ENCODE data around the gene INPP5B.

INPP5B gene

DNA sequence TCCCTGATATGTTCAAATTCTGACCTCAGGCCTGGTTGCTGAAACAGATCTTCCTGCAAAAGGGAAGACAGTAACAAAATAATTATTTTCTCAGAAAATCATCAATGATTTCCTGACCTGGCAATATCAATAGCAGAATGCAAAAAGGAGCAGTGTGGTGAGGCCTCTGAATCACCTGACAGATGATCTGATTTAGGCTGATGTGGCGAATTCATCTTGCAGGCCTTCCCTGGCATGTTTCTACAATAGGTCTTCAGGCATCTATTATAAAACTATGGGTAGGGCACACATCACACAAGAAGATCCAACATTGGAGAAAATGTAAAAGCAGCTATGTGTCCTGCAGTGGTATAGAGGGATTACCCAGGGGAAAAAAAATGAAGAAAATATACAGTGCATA lies 80.4 kb downstream of the INPP5B start:
- no peak for DNase-seq

DNA sequence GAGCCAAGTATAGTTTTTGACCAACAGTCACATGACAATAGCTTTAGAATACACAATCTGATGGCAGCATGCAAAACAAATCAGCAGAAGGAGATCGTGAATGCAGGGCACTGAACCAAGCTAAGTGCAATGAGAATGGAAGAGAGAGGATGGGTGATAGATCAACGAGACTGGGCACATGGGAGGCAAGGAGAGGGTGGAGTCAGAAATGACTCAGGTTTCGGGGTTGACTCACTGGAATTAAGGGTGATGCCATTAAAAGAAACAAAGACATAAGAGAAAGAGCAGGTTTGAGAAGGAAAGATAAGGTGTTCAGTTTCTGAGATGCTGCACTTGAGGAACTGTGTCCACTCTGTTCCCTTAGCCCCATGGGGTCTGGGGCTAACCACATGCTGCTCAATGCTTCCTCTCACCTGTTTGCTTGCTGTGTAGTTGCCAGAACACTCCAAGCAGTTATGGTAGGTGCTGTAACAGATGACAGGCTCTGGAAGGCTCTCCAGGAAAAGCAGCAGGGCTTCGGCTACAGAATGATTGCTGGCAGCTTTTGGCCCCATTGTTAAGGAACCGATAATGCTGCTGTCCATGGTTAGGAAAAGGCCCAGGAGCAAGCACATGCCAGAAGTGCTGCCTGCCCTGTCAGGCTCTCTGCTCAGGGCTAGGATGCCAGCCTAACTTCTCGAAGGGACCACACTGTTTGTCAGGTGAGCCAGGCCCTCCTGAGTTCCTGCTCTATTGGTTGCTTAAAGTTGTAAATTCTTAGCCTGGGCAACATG lies 81.3 kb downstream of the INPP5B start:
- no peak for DNase-seq

DNA sequence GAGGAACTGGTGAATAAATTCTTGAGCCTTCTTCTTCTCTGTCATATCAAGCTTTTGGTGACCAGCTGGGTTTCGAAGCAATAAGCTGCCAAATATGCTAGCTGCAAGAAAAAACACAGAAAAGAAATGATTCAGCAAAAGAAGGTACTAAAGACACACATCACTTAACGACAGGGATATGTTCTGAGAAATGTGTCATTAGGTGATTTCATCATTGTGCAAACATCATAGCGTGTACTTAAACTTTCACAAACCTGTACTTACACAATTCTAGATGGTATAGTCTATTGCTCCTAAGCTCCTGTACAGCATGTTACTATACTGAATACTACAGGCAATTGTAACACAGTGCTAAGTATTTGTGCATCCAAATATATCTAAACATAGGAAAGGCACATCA lies 84.5 kb downstream of the INPP5B start:
- no peak for DNase-seq

DNA sequence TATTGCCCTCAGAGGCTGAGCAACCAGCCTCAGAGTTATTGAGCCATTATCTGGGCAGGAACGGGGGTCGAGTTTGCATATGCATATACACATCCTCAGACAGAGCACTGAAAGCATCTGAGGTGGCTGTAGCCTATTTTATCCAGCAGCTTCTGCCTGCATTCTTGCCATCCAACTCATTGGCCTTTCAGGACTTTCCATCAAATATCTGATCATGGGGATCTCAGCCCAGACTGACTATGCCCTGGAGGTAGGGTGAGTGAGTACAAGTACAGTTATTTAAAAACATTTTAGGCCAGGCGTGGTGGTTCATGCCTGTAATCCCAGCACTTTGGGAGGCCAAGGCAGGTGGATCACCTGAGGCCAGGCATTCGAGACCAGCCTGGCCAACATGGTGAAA lies 85.7 kb downstream of the INPP5B start:
- DNase-seq, result no peak

DNA sequence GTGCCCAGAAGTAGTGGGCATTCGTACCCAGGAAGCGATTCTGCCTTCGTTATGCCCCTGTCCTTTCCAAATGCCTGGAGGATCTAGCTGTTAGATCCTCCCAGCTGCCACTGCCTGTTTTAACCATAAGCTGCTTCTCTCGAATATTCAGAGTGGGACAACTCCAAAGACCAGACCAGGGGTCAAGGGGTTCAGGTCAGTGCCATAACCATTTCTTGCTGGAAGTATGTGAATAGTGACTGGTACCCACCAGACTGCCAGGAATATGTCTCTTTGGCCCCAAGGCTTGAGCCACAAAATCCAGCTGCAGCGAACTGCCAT lies 86.5 kb downstream of the INPP5B start:
- no peak for DNase-seq

DNA sequence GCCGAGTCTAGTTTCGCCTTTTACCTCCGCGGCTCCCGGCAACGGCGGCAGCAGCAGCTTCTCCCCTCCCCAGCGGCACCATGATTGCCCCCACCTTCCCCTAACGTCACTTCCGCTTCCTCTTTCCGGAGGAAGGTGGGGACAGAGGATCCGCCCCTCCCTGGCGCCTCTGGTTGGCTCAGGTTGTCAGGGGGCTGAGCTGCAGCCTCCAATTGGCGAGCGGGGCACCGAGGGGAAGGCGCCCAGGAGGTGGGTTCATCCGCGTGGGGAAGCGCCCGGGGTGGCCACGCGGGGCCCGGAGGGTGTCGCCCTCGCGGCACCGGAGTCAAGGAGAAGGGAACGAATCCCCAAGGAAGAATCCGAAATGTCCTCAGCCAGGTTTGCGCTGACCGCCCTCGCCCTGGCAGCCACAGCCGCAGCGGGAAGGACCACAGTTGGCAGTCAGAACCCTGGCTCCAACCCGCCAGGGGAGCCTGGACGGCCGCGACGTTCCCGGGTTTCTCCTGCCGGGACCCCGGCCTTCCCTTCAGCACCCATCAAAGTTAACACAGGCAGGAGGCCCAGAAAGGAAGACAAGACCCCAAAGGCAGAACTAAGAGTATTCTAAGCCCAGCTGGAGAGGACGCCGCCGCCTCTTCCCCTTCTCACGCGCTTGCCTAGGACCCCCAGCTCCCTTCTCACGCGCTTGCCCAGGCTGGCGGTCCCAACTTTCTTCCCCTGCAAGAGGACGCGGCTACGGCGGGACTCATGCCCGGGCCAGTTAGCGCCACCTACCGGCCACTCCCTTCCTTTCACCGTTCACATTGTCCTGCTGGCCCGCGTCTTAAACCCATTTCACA lies 87.1 kb downstream of the INPP5B start, which contains the start of gene MTF1:
Gene MTF1 (minus strand): TSS at position 86 of the 839 bp plus-strand sequence. CDS start 1,934 bp downstream, outside the sequence.
- peak; percentile 98 to 99 for DNase-seq

DNA sequence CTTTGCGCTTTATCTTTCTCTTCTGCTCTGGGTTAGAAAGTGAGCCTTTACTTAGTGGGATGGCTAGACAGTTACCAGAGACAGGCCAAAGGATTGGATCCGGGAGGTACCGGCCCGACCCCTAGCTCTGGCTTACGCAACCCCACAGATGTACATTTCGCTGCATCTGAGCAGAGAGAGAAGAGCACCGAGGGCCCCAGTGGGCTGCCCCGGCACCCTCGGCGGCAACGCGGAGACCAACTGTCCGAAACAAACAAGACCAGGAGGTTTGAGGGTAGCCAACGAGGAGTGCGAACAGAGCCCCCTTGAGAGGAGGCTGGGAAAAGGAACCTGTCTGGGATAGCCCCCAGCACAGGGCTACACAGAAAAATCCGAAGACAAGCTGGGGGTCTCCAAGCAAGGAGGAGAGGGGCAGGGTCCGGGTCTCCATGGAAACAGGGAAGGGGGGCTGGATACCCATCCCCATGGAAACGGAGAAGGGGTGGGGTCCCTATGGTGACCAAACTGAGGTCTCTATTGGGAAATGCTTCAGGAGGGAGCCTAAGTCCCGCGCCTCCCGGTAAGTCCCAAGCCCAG lies 87.8 kb downstream of the INPP5B start:
- DNase-seq, result peak in 1 of 2 donors; percentile 56

DNA sequence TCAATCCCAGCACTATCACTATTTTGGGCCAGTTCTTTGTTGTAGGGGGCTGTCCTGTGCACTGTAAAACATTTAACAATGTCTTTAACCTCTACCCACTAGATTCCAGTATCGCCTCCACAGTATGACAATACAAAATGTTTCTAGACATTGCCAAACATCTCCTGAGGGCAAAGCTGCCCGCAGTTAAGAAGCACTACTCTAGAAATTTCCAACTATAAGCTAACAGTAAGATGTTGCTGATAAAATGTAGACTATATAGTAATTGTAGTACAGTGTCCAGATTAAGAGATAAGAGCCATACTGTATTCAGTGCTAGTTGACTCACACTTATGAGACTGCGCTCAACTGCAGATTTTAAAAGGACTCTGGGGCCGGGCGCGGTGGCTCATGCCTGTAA lies 92.4 kb downstream of the INPP5B start:
- DNase-seq, result no peak

DNA sequence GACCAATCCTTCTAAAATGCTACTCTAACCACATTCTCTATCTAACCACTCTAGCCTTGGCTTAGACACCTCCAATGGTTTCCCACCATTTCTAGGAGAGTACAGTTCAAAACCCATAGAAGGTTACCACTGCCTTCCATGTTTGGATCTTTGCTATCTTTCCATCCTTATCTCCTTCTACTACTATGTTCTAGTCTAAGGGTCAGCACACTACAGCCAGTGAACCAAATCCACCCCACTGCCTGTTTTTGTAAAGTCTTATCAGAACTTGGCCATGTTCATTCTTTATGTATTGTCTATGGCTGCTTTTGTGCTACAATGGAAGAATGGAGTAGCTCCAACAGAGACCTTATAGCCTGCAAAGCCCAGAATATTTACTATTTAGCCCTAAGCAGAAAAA lies 93.7 kb downstream of the INPP5B start:
- no peak for DNase-seq

DNA sequence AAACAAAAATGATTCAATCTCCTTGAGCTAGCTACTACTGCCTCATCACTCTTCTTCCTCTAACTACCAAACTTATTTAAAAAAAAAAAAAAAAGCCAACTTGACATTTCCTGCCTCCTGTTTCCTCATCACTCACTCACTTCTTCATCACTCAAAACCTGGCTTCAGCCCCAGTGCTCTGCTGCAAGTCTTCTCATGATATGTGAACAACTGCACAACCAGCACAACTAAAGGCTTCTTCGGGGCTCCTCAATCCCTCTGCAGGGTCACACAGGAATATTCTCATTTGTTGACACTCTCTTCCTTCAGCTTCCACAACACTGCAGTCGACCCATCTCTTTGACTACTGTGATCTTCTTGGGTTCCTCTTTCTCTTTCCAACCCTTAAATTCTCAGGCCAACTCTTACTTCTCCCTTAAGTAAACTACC lies 95.1 kb downstream of the INPP5B start:
- DNase-seq, result peak; percentile 57 to 60

DNA sequence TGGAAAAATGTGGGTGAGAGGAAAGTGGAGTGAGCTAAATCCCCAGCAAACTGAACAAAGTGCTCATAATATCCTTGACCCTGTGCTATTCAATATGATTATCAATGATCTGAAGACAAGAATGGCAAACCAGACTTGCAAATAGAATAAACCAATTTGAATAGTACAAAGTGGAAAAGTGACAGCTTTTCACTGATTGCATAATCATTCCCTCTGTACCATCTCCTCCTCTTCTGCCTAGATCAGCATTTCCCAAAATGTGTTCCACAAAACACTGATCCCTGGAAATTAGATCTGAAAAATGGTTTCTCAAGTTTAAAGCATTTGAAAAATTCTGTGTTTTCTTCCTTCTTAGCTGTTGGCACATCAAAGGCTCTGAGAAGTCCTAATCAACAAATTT lies 95.6 kb downstream of the INPP5B start:
- DNase-seq, result peak in 1 of 2 donors; percentile 26

DNA sequence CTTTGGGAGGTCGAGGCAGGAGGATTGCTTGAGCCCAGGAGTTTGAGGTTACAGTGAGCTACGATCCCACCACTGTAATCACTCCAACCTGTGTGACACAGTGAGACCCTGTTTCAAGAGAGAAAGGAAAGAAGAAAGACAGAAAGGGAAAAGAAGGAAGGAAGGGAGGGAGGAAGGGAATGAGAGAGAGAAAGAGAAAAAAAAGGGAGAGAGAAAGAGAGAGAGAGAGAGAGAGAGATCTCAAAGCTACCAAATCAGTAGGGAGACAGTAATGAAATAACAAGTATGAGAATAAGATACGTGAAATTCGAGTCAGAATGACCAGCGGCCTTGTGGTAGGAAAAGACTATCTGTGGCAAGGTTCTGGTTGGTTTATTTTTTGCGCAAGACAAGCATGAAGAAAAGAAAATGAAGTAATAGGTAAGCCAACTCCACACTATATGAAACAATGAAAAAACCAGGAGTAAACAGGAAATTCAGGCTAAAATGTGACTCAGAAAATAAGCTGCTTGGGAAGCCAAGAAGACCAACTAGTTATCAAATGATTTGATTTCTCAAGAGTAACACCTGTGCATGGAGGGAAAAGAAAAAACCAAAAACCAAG lies 96.4 kb downstream of the INPP5B start:
- peak; percentile 82 to 85 for DNase-seq

DNA sequence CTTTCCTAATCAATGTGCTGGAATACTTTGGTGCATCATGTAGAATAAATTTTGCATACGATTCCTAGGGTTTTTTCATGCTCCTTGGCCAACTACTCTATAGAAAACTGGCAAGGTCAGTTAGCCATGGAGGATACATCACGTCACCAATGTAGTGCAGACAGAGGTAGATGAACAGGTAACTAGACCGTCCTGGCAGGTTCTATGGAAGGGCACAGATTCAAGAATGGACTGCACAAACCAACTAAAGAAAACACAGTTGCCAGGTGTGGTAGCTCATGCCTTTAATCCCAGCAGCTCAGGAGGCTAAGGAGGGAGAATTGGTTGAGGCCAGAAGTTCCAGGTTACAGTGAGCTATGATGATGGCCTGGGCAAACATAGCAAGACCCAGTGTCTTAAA lies 97.4 kb downstream of the INPP5B start:
- no peak for DNase-seq

DNA sequence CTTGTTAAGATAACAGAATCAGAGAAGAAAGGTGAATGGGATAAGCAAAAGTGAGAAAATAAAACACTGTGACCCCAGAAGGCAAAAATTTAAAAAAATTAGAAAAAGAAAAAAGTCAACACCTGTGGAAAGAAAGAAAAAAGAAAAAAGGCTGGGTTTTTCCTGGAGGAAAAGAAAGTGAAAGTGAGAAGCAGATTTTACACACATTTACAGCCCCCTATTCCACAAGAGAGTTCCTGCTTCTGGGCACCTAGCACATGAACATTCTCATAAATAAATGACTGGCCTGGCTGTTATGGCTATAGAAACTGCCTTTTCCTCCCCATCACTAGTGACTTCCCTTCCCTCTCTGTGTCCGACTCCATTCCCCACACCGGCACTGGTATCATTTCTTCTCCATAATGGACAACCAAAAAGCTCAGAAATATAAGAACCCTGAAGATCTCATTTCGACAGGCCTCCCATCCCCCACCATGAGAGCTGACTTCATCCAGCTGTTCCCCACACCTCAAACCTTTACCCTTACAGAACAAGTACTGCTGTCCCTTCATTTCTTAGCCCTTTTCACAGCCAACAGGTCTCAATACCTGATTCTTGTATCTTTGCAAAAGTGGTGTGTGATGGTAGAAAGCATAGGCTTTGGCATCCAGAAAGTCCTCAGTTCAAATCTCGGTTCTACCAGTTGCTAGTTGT lies 100.1 kb downstream of the INPP5B start:
- DNase-seq, result peak; percentile 56 to 61

DNA sequence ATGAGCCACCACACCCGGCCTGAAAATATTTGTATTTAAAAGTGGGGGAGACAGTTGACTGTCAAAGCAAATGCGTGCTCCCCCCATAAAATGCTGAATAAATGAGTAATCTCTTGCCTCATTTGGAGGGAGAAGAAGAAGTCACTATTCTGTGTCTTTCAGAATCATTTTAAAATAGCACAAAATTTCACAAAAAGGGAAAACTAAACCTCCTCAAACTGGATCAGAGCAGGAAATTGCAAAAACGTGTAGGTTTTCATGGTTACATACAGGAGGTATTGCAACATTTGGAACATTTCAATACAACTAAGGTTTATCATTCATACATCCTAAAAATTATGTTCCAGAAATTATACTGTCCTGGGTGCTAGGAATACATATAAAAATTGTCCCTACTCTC lies 101.1 kb downstream of the INPP5B start:
- peak; percentile 96 to 98 for DNase-seq

DNA sequence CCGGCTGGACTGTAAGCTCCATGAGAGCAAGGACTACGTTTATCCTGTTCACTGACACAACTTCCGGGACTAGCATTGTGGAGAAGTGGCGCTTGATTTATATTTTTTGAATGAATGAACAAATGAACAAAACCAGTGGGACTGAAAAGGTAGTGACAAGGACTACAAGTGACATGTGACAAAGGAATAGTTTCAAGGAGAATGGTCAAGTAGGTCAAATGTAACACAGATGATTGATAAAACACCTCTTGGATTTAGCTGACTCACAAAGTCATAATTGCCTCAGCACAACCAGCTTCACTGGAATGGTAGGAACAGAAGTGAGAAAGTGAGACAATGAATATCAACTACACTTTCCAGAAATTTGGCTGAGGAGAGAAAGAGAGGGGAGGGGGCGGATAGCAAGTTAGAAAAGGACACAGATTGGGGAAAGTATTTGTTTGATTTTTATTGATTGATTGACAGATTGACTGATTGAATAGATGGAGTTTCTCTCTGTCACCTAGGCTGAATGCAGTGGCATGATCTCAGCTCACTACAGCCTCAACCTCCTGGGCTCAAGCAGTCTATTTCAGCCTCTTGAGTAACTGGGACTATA lies 101.7 kb downstream of the INPP5B start:
- peak in 1 of 2 donors; percentile 44 for DNase-seq

DNA sequence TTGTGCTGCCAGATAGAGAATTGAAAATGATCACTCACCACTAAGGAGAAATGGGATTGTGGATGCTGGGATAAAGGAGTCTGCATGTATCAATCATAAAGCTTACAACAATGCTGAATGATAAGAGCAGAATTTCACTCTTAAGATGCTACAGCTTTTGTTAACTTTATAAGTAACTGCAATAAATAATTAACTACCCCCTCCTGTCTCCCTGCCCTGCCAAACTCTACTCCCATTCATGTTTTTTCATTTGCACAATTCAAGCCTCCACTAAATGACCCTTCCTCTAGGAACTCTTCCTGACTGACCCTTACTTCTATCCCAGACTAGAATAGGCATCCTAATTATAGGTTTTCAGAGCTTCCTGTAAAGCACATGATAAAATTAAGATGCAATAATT lies 102.3 kb downstream of the INPP5B start:
- DNase-seq, result no peak

DNA sequence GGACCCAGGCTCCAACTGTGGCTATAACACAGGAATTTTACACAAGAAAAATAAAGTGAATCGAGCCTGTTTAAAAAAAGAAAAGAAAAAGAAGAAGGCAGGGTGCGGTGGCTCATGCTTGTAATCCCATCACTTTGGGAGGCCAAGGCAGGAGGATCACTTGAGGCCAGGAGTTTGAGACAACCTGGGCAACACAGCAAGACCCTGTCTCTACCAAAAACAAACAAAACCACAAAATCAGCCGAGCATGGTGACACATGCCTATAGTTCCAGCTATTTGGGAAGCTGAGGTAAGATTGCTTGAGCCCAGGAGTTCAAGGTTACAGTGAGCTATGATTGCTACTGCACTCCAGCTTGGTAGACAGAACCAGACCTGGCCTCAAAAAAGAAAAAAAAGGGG lies 105.2 kb downstream of the INPP5B start:
- DNase-seq, result no peak

DNA sequence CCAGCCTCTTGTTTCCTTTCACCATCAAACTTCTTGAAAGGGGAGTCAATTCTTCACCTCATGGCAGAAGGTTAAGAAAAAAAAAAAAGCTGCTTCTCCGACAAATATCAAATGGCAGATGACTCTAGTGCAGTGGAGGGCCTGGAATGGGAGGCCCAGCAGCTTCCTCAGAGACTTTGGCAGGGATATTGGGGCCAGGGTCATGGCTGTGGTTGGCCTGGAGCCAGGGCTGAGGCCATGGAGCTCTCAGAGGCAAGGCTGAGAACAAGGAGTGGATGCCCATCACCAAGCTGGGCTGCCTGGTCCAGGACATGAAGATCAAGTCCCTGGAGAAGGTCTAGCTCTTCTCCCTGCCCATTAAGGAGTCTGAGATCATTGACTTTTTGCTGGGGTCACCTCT lies 106.1 kb downstream of the INPP5B start:
- DNase-seq, result no peak

DNA sequence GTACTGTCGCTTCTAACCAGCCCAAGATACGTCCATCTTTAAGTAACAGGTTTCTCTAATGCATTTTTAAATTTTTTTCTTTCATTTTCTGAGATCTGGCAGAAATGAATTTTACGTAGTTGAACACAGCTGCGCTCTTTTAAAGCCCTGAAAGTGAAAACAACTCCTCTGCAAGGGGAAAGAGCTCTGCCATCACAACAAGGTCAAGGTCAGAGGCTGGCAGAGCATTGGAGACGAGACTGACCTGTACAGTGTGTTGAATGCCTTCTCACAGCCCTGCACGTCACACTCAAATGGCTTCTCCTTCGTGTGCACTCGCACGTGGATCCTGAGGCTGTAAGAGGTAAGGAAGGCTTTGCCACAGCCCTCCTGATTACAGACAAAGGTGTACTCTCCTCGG lies 107.2 kb downstream of the INPP5B start:
- no peak for DNase-seq

DNA sequence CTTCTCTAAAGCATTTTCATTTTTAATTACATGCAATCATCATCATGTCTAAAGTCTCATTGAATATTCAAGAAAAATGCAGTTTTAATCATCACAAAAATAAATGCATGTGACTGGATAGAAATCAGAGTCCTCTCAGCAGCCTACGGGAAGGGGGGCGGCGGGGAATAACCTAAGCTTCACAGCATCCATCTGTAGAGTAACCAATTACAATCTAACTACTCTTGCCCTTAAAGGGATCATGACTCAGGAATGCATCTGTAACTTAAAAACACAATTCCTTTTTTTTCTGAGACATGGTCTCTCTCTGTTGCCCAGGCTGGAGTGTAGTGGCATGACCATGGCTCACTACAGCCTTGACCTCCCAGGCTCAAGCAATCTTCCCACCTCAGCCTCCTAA lies 110.1 kb downstream of the INPP5B start:
- no peak for DNase-seq

DNA sequence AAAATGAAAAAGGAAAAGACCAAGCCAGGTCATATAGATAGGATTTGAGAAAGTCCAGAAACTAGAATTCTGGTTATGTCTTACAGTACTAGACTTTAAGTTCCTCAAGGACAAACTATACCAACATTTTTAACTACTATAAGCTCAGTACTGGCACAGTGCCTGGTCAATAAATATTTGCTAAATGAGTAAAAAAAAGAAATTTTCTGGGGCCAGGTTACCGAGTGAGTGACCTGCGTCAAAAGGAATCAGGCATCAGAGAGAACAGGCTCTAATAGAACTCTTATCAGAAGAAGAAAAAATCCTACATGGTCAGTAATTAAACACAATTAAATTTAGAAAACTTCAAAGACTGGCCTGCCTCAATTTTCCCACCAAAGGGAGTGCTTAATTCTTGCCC lies 115.0 kb downstream of the INPP5B start:
- no peak for DNase-seq
